Measurements from ENCODE around the gene FGFBP3.
"Not testable (repeated sequence)": the region's sequence is repeated elsewhere in the genome, so short reads cannot be mapped to it uniquely, and the experiment has no call there.

GRCh38 chr10:91894261-91894685 is 15.0 kb downstream of the FGFBP3 start:
- not testable (repeated sequence) for TF ChIP-seq EZH2 (IDR thresholded peaks at IDR 0.05; ENCODE audit: low read depth, unreplicated experiment); CTCF (conservative IDR thresholded peaks at IDR 0.05; ENCODE audit: low read depth in 2 of 2); POLR2AphosphoS5 (IDR thresholded peaks at IDR 0.05; ENCODE audit: low read depth); ETS1 (IDR thresholded peaks at IDR 0.05); REST (IDR thresholded peaks at IDR 0.05; ENCODE audit: unreplicated experiment); STAT1 (IDR thresholded peaks at IDR 0.05; ENCODE audit: unreplicated experiment); ZNF114 (CRISPR knock-in tag; IDR thresholded peaks at IDR 0.05); EZH2phosphoT487 (IDR thresholded peaks at IDR 0.05; ENCODE audit: unreplicated experiment)

Data from GM23338 (cell line).